GM11168 (cell line): ENCODE data around the gene TLE3.
"Not testable (repeated sequence)": the region's sequence is repeated elsewhere in the genome, so short reads cannot be mapped to it uniquely, and the experiment has no call there.

Experiments used
- in situ Hi-C: fragments of 300-500 bp; cut with MboI; formaldehyde crosslinking; loops from one replicate; pipeline ENCODE4 v1.12.0; 2022; ENCODE audit warnings: low sequenced_read_pairs; ENCODE audit not compliant: unreplicated experiment

The TLE3 gene

GRCh38 chr15:70127288-70127746 lies 29.6 kb upstream of the TLE3 start:
- in situ Hi-C loops, result no loop called here

GRCh38 chr15:70126362-70126761 lies 28.6 kb upstream of the TLE3 start:
- in situ Hi-C loops, result no loop called here

- in situ Hi-C loops, result no loop called here
Observed at GRCh38 chr15:70125605-70126004, 27.9 kb upstream of the TLE3 start.

- in situ Hi-C loops, result no loop called here
Observed at GRCh38 chr15:70121624-70122302, 24.0 kb upstream of the TLE3 start.

- in situ Hi-C loops, result no loop called here
Observed at GRCh38 chr15:70120958-70121623, 23.4 kb upstream of the TLE3 start.

GRCh38 chr15:70119911-70120508 lies 22.3 kb upstream of the TLE3 start:
- in situ Hi-C loops, result no loop called here

GRCh38 chr15:70118599-70118998 lies 20.9 kb upstream of the TLE3 start:
- in situ Hi-C loops, result no loop called here

- in situ Hi-C loops, result no loop called here
Observed at GRCh38 chr15:70116317-70116716, 18.6 kb upstream of the TLE3 start.

- in situ Hi-C loops, result no loop called here
Observed at GRCh38 chr15:70114221-70114620, 16.5 kb upstream of the TLE3 start.

- in situ Hi-C loops, result no loop called here
Observed at GRCh38 chr15:70113304-70113700, 15.6 kb upstream of the TLE3 start.

GRCh38 chr15:70112572-70113303 lies 15.0 kb upstream of the TLE3 start:
- in situ Hi-C loops, result not testable (repeated sequence)

GRCh38 chr15:70112074-70112395 lies 14.3 kb upstream of the TLE3 start:
- in situ Hi-C loops, result no loop called here

- in situ Hi-C loops, result no loop called here
Observed at GRCh38 chr15:70111203-70112073, 13.7 kb upstream of the TLE3 start.

GRCh38 chr15:70109978-70110377 lies 12.3 kb upstream of the TLE3 start:
- in situ Hi-C loops, result no loop called here

- in situ Hi-C loops, result no loop called here
Observed at GRCh38 chr15:70109531-70109930, 11.8 kb upstream of the TLE3 start.

GRCh38 chr15:70103880-70104626 lies 6.3 kb upstream of the TLE3 start:
- in situ Hi-C loops, result no loop called here

- in situ Hi-C loops, result no loop called here
Observed at GRCh38 chr15:70102827-70103226, 5.1 kb upstream of the TLE3 start.

- in situ Hi-C loops, result no loop called here
Observed at GRCh38 chr15:70101459-70102113, 3.9 kb upstream of the TLE3 start.
